WERI-Rb-1 (cell line): ENCODE results near the gene NPBWR2.

Source experiments
- DNase-seq: peaks from one replicate; pipeline ENCODE4 v3.0.0-alpha.2; 2020
- H3K27ac ChIP-seq: fragments of 250-450 bp; sonication (Bioruptor Pico); 2 replicates; pipeline ENCODE4 v1.5.1; 2020; ENCODE audit warnings: mild to moderate bottlenecking, moderate library complexity
- H3K27me3 ChIP-seq: fragments of 250-450 bp; sonication (Bioruptor Pico); 2 replicates; pipeline ENCODE4 v1.5.1; 2021; ENCODE audit warnings: mild to moderate bottlenecking, low read depth, moderate library complexity; ENCODE audit not compliant: insufficient read depth, severe bottlenecking
- H3K36me3 ChIP-seq: fragments of 250-450 bp; sonication (Bioruptor Pico); 2 replicates; pipeline ENCODE4 v1.5.1; 2020; ENCODE audit warnings: mild to moderate bottlenecking, moderate library complexity
- H3K4me3 ChIP-seq: 2 replicates; pipeline ENCODE4 v1.5.1; 2011; ENCODE audit warnings: low read depth, mild to moderate bottlenecking, control low read depth, low read length
- H3K9me3 ChIP-seq: fragments of 250-450 bp; sonication (Bioruptor Pico); 2 replicates; pipeline ENCODE4 v1.5.1; 2021; ENCODE audit warnings: mild to moderate bottlenecking, moderate library complexity; ENCODE audit not compliant: severe bottlenecking
- TF ChIP-seq, protein P1 (sequence below): IDR thresholded peaks from 2 replicates; pipeline ENCODE4 v1.5.1; 2011; ENCODE audit warnings: low read depth, mild to moderate bottlenecking, control low read depth, inconsistent platforms, low read length

The NPBWR2 gene

DNA sequence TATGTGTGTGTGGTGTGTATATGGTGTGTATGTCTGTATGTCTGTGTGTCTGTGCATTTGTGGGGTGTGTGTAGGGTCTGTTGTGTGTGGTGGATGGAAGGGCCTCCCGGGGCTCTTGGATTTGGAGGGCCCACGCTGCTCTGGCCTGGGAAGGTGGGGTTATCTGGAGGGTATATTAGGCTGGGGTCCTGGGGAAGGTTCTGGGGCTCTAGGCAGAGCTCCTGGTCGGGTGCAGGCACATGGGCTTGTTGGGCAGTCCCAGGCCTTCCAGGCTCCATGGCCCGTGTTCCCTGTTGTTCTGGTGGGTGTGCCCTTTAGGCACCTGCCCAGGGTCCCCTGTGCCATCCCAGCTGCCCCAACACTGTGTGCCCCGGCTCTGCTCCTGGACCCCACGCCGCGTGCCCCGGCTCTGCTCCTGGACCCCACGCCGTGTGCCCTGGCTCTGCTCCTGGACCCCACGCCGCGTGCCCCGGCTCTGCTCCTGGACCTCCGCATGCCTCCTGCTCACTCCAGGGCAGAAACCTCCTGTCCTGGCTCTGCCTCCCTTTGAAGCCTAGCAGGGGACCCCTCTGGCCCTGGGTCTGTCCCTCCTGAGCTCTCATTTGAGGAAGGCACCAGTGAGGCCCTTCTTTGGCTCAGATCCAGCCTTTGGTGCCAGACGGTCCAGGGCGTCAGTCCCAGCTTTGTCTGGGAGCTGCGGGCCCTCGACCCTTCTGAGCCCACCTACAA lies 46.7 kb upstream of the NPBWR2 start:
- H3K4me3 ChIP-seq, result no peak overlapping the region
- no peaks in the 10 kb centered on the region for H3K36me3 ChIP-seq
- no peaks in the 10 kb centered on the region for H3K9me3 ChIP-seq
- H3K27me3 ChIP-seq, result no peaks in the 10 kb centered on the region
- DNase-seq, result no peak
- TF ChIP-seq, protein P1, sequence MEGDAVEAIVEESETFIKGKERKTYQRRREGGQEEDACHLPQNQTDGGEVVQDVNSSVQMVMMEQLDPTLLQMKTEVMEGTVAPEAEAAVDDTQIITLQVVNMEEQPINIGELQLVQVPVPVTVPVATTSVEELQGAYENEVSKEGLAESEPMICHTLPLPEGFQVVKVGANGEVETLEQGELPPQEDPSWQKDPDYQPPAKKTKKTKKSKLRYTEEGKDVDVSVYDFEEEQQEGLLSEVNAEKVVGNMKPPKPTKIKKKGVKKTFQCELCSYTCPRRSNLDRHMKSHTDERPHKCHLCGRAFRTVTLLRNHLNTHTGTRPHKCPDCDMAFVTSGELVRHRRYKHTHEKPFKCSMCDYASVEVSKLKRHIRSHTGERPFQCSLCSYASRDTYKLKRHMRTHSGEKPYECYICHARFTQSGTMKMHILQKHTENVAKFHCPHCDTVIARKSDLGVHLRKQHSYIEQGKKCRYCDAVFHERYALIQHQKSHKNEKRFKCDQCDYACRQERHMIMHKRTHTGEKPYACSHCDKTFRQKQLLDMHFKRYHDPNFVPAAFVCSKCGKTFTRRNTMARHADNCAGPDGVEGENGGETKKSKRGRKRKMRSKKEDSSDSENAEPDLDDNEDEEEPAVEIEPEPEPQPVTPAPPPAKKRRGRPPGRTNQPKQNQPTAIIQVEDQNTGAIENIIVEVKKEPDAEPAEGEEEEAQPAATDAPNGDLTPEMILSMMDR, result no peak
- H3K27ac ChIP-seq, result no peak overlapping the region

DNA sequence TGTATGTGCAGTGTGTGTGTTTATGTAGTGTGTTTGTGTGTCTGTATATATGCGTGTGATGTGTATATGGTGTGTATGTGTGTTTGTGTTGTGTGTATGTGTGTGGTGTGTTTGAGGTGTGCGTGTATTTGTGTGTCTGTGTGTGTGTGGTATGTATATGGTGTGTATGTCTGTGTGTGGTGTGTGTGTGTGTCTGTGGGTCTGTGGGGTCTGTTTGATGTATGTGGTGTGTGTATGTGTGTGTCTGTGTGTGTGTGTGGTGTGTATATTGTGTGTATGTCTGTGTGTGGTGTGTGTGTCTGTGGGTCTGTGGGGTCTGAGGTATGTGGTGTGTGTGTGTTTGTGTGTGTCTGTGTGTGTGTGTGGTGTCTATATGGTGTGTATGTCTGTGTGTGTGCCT lies 46.0 kb upstream of the NPBWR2 start:
- Histone ChIP-seq H3K36me3 (no peaks in the 10 kb centered on the region), H3K4me3 (no peak overlapping the region), H3K27me3 (no peaks in the 10 kb centered on the region), H3K27ac (no peak overlapping the region), H3K9me3 (no peaks in the 10 kb centered on the region)
- TF ChIP-seq, protein P1, result no peak
- DNase-seq, result no peak

DNA sequence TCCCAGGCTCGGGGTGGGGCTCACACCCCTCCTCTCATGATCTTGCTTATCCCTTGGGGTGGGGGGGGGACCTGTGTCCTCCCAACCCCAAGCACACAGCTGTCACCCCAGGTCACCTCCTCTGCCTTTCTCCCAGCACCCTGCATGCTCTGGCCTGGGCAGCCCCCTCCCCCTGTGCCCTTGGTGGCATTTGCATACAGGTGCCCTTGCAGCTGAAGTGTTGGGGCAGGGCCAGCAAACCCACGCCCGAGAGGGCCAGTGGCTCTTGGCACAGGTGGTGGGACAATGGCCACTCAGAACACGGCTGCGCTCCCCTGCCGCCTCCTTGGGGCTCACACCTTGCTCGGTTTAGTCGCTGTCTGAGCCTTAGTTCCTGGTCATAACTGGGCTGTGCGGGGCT lies 45.5 kb upstream of the NPBWR2 start:
- H3K4me3 ChIP-seq, result no peak overlapping the region
- H3K27me3 ChIP-seq, result no peaks in the 10 kb centered on the region
- no peaks in the 10 kb centered on the region for H3K9me3 ChIP-seq
- DNase-seq, result no peak
- no peaks in the 10 kb centered on the region for H3K36me3 ChIP-seq
- TF ChIP-seq, protein P1, result no peak
- H3K27ac ChIP-seq, result no peak overlapping the region

DNA sequence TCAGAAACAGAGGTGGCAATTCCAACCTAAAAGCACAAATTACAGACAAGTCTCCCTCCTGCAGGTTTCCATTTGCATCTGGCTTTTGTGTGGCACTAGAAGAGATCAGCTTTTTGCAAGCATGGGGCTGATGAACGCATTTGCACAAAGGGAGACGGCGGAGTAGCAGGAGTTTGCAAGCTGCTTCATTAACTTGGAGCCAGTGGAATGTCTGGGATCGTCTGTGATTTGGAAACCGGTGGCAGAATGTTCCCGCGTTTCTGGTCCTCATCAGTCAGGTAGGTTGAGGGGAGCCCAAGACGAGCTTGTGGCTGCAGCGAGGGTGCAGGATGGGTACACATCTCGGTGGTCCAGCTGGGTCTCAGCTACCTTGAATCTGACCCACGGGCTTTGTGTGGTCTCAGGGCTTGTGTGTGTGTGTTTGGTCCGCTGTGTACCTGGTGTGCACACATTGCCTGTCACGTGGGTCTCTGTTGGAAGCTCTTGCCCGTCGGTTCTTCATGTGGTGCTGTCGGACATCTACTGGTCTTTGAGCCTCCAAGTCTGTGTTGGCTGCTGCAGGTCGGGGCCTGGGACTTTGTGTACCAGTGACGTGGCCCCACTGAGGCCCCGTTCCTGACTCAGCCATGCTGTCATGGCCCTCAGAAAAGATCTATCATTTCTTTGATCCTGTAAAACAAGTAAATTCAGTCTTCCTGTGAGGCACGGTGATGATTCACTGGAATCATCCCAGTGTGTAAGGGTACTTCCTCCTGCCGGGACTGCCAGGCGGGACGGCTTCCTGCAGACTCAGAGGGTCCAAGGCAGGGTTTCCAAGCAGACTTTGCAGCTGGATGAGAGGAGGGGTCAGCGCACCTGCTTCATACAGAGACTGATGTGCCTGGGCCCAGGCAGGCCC lies 44.5 kb upstream of the NPBWR2 start:
- Histone ChIP-seq H3K27ac (no peak overlapping the region), H3K9me3 (no peaks in the 10 kb centered on the region)

DNA sequence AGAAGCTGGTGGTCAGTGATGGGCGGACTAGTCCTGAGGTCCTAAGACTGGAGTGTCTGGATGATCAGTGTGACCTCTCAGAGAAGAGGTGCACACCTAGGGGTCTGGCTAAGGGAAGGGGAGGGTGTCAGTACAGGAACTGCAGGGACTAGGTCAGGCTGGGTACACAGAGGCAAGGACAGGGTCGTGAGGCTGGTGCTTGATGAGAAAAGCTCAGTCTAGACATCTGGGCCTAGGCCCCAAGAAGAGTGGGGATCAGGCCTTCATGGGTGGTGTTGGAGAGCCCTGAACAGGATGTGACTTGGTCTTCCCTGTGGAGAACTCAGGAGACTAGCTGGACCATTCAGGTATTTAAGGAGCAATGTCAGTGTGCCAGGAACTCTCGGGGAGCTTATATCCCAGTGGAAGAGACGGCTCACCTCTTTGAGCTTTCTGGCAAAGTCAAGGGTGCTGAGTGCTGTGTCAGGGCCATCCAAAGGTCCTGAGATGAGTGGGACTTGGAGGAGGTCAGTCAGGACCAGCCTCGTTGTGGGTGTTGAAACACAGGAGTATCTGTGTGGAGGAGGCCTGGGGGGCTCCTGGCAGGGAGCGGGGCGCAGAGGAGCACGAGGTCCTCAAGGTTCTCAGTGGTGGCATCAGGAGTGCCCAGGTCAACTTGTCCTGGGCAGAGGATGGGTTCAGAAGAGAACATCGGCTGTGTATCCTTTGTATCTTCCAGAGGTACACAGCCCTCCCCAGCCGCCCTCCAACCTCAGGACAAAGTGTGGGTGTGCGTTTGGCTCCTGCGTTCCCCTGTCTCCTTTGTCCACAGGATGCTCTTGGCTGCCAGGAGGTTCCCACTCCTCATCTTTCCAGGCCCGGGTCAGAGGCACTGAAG lies 43.6 kb upstream of the NPBWR2 start:
- DNase-seq, result no peak
- Histone ChIP-seq H3K27ac (no peak overlapping the region), H3K36me3 (no peaks in the 10 kb centered on the region), H3K9me3 (no peaks in the 10 kb centered on the region), H3K4me3 (no peak overlapping the region), H3K27me3 (no peaks in the 10 kb centered on the region)
- TF ChIP-seq, protein P1, result no peak

More for the DNA sequence above, 44.5 kb upstream of the NPBWR2 start:
- H3K36me3 ChIP-seq, result no peaks in the 10 kb centered on the region
- no peak overlapping the region for H3K4me3 ChIP-seq
- no peaks in the 10 kb centered on the region for H3K27me3 ChIP-seq
- TF ChIP-seq, protein P1, result no peak
- no peak for DNase-seq
